HG03469 (cell line): ENCODE results near the gene LRRFIP2.

ENCODE experiments used
- ATAC-seq: cut with Tn5 transposase; IDR thresholded peaks from one replicate; pipeline ENCODE4 v1.9.1; 2021; ENCODE audit warnings: mild to moderate bottlenecking, moderate library complexity, moderate number of reproducible peaks; ENCODE audit not compliant: unreplicated experiment

Gene LRRFIP2

GRCh38 chr3:37118163-37118562 is 56.2 kb downstream of the LRRFIP2 start:
- ATAC-seq, result no peak

GRCh38 chr3:37117548-37117947 is 56.8 kb downstream of the LRRFIP2 start:
- no peak for ATAC-seq

GRCh38 chr3:37116998-37117397 is 57.4 kb downstream of the LRRFIP2 start:
- ATAC-seq, result no peak

GRCh38 chr3:37115446-37115845 is 58.9 kb downstream of the LRRFIP2 start:
- no peak for ATAC-seq

GRCh38 chr3:37114251-37115145 is 59.9 kb downstream of the LRRFIP2 start:
- ATAC-seq, result no peak

GRCh38 chr3:37112987-37113386 is 61.4 kb downstream of the LRRFIP2 start:
- no peak for ATAC-seq

GRCh38 chr3:37111199-37111598 is 63.2 kb downstream of the LRRFIP2 start:
- ATAC-seq, result no peak

GRCh38 chr3:37107846-37108245 is 66.5 kb downstream of the LRRFIP2 start:
- no peak for ATAC-seq

GRCh38 chr3:37103103-37103808 is 71.1 kb downstream of the LRRFIP2 start:
- ATAC-seq, result no peak

GRCh38 chr3:37100411-37100810 is 74.0 kb downstream of the LRRFIP2 start:
- no peak for ATAC-seq

- no peak for ATAC-seq
These were observed 74.9 kb downstream of the LRRFIP2 start for GRCh38 chr3:37099469-37099868.

- no peak for ATAC-seq
These were observed 75.5 kb downstream of the LRRFIP2 start for GRCh38 chr3:37098884-37099283.

GRCh38 chr3:37097776-37098175 is 76.6 kb downstream of the LRRFIP2 start:
- ATAC-seq, result no peak

- no peak for ATAC-seq
These were observed 77.4 kb downstream of the LRRFIP2 start for GRCh38 chr3:37096975-37097374.

- ATAC-seq, result no peak
These were observed 78.1 kb downstream of the LRRFIP2 start for GRCh38 chr3:37096288-37096687.

- ATAC-seq, result no peak
These were observed 79.7 kb downstream of the LRRFIP2 start for GRCh38 chr3:37094636-37095035.

- no peak for ATAC-seq
These were observed 80.9 kb downstream of the LRRFIP2 start for GRCh38 chr3:37093481-37093880.

- no peak for ATAC-seq
These were observed 81.9 kb downstream of the LRRFIP2 start for GRCh38 chr3:37092484-37092883.

- ATAC-seq, result no peak
These were observed 86.5 kb downstream of the LRRFIP2 start for GRCh38 chr3:37087870-37088269.

GRCh38 chr3:37086918-37087317 is 87.5 kb downstream of the LRRFIP2 start:
- no peak for ATAC-seq

- no peak for ATAC-seq
These were observed 92.1 kb downstream of the LRRFIP2 start for GRCh38 chr3:37082317-37082716.

- no peak for ATAC-seq
These were observed 98.4 kb downstream of the LRRFIP2 start for GRCh38 chr3:37075955-37076354.
